ENCODE measurements around the gene GUSB.
"Not testable (repeated sequence)": the region's sequence is repeated elsewhere in the genome, so short reads cannot be mapped to it uniquely, and the experiment has no call there.

Gene GUSB

DNA sequence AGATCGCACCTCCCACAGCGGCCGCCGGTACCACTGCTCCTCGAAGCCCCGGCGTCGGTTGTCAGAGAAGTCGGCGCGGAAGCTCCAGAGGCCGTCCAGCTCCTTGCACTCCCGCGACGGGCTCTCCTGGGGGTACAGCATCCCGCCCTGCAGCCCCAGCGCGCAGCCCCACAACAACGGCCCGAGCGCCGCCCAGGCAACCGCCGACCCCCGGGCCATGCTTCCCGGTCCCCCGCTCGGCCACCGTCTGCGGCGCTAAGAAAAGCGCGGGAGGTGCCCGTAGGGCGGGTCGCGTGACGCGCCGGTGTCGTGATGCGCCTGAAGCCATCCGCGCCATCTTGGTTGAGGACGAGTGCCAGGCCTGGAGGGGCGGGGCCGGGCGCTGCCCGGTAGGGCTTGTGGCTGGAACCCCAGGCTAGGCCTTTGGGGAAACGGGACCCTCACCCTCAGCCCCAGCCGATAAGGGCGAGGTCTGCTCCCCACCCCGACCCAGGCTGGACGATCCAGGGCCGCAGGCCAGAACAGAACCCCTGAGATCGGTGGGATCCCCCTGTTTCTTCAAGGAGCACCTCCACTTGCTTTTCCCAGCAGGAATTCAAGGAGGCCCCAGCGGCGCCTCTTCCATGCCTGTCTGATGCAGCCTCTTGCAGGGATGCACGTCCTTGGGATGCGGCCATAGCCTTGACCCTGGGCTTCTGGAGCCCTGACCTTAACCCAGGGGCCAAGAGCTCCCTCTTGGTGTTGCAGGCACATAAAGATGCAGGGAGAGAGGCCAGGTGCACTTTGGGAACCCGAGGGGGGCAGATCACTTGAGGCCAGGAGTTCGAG, at the start of gene GUSB:
Gene GUSB, minus strand, starts transcription at position 249 of the 828 bp plus-strand sequence. Its CDS starts 30 bp downstream, at position 219.
- DNase-seq (ENCODE audit: low read depth in 2 of 2), result peak; percentile 89

GRCh38 chr7:66028342-66028741, 46.3 kb upstream of the GUSB start:
- not testable (repeated sequence) for DNase-seq (ENCODE audit: low read depth in 2 of 2)

- no peak for DNase-seq (ENCODE audit: low read depth in 2 of 2)
Observed at GRCh38 chr7:66016131-66016461, 34.1 kb upstream of the GUSB start.

DNA sequence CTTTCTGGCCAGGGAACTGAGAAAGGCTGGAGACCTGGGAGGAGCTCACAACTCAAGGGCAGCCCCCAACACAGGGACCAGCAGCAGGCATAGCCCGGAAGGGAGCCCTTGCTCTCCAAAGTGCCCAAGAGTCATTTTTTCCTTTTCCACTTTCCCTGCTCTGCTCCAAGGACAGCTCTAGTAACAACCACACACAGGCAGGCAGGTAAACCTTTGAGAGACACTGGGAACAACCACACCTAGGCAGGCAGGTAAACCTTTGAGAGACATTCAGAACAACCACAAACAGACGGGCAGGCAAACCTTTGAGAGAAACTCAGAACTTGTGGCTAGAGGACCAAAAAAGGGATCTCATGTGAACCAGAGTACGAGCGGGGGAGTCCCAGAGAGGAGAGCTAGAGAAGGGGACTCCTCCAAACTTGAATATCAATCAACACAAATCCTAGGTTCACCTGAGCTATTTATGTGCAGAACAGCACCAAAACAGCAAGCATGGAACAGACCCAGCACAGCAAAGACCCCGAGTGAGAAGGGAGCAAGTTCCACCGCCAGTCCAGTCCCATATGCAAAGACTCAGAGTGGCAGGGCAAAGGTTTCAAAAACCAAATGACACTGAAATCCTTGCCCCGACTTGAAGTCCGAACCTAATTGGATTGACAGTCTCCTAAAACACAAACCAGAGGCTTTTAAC, 33.6 kb upstream of the GUSB start:
- no peak for DNase-seq (ENCODE audit: low read depth in 2 of 2)

- DNase-seq (ENCODE audit: low read depth in 2 of 2), result no peak
Observed at GRCh38 chr7:66013938-66014337, 31.9 kb upstream of the GUSB start.

DNA sequence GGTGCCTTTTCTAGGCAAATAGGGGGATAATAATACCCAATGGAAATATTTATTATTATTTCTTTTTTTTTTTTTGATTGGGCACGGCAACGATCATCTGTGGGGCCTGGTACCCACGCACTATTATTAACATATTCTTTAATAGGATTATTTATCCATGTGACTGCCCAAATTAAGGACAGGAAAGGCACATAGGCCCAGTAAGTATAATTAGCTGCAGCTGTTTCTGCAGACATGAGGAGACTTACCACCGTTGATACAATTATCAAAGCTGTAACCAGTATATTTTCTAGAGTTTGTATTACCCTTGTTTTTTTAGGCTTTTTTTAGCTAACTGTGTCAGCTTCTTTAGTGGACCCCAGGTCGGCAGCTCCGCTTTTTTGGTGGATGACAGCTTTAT, 25.2 kb upstream of the GUSB start:
- DNase-seq (ENCODE audit: low read depth in 2 of 2), result no peak

DNA sequence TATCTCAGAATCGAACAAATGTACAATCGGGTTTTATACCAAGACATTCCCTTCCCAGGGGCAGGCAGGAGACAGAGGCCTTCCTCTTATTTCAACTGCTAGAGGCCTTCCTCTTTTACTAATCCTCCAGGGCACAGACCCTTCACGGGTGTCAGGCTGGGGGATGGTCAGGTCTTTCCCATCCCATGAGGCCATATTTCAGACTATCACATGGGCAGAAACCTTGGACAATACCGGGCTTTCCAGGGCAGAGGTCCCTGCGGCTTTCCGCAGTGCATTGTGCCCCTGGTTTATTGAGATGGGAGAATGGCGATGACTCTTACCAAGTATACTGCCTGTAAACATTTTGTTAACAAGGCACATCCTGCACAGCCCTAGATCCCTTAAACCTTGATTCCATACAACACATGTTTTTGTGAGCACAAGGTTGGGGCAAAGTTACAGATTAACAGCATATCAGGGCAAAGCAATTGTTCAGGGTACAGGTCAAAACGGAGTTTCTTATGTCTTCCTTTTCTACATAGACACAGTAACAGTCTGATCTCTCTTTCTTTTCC, 23.2 kb upstream of the GUSB start:
- DNase-seq (ENCODE audit: low read depth in 2 of 2), result not testable (repeated sequence)

DNA sequence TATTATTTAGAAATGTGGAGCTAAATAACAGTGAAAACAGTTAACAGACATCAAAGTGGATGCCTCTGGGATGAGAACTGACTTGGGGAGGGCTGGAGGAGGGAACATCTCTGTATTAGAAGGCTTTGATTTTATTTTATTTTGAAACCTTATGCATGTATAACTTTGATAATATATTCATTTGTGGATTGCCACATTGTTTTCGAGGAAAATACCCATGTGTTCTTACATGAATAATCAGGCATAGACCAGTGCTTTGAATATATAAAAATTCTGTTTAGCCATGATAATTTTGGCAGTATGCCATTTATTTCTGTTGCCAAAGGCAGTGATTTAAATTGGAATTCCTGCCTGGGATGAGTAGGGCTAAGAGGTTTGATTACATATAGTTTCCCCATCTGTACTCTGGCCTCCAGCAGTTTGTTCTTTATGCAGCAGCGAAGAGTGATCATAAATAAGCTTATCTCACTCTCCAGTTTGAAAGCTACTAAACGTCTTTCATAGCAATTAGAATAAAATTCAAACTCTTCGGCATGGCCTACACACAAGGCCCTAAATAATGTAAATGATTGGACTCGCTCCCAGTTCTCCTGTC, 18.9 kb upstream of the GUSB start:
- not testable (repeated sequence) for DNase-seq (ENCODE audit: low read depth in 2 of 2)

DNA sequence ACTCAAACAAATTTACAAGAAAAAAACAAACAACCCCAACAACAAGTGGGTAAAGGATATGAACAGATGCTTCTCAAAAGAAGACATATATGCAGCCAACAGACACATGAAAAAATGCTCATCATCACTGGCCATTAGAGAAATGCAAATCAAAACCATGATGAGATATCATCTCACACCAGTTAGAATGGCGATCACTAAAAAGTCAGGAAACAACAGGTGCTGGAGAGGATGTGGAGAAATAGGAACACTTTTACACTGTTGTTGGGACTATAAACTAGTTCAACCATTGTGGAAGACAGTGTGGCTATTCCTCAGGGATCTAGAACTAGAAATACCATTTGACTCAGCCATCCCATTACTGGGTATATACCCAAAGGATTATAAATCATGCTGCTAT, 13.0 kb upstream of the GUSB start:
- DNase-seq (ENCODE audit: low read depth in 2 of 2), result not testable (repeated sequence)

- DNase-seq (ENCODE audit: low read depth in 2 of 2), result no peak
Observed at GRCh38 chr7:65992526-65992925, 10.5 kb upstream of the GUSB start.

DNA sequence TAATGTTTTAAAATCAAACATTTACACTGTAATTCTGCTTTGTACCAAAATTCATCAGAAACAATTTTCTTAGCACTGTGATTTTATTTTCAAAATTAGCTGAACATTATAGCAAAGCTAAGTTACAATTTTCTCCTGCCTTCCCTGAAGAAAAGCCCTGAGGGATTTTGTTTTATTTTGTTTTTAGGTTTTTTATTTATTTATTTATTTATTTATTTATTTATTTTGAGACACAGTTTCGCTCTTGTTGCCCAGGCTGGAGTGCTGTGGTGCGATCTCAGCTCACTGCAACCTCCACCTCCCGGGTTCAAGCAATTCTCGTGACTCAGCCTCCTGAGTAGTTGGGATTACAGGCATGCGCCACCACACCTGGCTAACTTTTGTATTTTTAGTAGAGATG, 9.8 kb upstream of the GUSB start:
- DNase-seq (ENCODE audit: low read depth in 2 of 2), result not testable (repeated sequence)

- no peak for DNase-seq (ENCODE audit: low read depth in 2 of 2)
Observed at GRCh38 chr7:65989694-65990080, 7.7 kb upstream of the GUSB start.

DNA sequence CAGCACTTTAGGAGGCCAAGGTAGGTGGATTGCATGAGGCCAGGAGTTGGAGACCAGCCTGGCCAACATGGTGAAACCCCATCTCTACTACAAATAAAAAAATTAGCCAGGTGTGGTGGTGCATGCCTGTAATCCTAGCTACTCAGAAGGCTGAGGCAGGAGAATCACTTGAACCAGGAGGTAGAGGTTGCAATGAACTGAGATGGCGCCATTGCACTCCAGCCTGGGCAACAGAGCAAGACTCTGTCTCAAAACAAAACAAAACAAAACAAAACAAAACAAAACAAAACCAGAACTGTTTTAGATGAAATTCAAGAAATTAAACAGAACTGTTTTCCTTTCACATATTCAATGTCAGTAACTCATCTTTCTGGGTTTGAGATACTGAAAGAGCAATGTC, 6.5 kb upstream of the GUSB start:
- DNase-seq (ENCODE audit: low read depth in 2 of 2), result not testable (repeated sequence)

DNA sequence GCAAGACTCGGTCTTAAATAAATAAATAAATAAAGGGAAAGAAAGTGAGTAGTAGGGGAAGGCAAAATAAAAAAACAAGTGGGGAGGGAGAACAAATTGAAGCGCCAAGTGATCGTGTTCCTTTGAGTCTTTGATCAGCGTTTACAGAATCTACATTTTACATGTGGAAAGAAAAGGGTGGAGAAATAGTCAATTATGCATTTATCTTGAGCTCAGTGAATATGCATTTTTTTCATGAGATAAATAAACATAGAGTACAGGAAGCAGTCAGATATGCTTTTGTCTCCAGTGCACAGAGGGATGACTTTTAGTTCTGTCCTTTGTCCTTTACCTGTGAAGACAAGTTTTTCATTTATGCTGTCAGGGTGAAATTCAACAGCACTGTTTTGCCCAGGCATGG, 6.1 kb upstream of the GUSB start:
- DNase-seq (ENCODE audit: low read depth in 2 of 2), result no peak

GRCh38 chr7:65983965-65984658, 2.1 kb upstream of the GUSB start:
- no peak for DNase-seq (ENCODE audit: low read depth in 2 of 2)

DNA sequence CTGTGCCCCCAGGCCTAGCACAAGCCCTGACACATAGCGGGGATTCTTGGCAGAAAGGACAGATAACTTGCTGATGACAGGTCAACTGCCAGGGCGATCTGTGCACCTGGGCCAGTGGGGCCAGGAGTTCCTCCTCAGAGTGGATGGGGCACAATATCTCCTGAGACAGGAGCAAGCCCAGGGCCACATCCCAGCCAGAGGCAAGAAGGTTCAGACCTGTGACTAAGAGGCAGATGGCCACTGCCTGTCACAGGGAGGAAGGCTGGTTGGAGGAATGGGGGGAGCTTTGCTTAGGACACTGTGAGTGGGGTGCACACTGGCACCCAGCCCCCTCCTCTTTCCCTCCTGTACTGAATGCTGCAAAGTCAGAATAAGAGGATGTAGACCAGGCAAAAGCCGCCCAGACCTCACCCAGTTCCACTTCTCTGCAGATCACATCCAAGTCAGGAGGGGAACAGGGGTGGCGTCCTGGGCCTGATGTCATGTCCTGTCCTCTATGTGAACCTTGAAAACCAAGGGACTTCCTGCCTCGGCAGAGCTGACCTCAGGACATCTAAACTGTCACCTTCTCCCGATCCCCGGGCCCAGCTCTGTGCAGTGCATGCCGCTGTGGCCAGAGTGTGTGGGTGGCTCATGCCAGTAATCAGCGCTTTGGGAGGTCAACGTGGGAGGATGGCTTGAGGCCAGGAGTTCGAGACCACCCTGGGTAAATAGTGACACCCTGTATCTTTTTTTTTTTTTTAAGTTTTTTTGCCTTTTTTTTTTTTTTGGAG, 1.3 kb downstream of the GUSB start:
- DNase-seq (ENCODE audit: low read depth in 2 of 2), result peak; percentile 30 to 31

DNA sequence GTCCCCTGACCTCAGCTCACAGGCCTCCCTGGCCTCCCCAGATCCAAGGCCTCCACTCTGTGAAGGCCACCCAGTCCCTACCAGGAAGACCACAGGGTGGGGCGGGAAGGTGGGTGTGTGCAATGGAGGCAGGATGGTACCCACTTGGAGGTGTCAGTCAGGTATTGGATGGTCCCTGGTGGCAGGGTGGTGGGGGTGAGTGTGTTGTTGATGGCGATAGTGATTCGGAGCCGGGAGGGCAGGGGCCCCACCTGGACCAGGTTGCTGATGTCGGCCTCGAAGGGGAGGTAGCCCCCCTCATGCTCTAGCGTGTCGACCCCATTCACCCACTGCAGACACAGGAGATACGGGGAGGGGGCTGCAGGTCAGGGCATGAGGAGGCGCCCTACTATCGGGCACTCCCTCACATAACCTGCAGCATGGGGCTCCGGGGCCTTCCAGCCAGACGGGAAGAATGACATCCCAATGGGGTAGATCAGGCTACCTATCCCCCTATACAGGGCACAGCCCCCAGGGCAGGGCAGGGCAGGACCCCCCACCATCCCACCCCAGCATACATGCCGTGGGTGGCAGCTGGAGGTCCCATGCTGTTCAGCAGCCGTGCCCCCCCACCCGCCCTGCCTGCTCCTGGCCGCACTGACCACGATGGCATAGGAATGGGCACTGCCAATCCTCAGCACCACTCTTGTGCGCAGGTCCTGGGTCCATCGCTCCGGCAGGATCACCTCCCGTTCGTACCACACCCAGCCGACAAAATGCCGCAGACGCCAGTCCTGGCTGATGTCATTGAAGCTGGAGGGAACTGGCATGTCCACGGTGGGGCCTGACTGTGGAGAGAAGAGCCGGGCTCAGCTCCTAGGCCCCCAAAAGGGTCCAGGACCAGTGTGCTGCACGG, 2.2 kb downstream of the GUSB start:
- no peak for DNase-seq (ENCODE audit: low read depth in 2 of 2)

- DNase-seq (ENCODE audit: low read depth in 2 of 2), result no peak
Observed at GRCh38 chr7:65978891-65979582, 3.0 kb downstream of the GUSB start.

DNA sequence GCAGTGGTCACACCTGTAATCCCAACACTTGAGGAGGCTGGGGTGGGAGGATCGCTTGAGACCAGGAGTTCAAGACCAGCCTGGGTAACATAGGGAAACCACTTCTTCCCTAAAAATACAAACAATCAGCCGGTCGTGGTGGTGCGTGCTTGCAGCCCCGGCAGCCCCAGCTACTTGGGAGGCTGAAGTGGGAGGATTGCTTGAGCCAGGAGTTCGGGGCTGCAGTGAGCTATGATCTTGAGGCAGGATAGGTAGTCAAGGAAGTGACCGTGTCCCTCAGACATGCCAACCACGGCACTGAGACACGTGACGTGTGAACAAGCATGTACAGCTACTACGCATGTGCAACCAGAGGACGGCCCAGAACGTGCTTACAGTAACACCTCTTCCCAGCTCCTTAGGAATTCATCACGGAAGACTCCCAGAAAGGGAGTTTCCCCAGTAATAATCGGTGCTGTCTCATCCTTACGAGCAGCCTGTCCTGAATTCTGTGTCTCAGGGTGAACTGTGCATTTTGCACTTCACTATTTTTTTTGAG, 5.3 kb downstream of the GUSB start:
- no peak for DNase-seq (ENCODE audit: low read depth in 2 of 2)
